A549 (cell line): ENCODE data around the gene OR1L1. TPM values are rescaled to one million over a fixed set of nuclear protein-coding genes. Genes with fewer than 3 reads are reported as not detected.
A peak's percentile ranks its signal among the peaks of the same experiment; 100 is the strongest.

Experiments used
- ATAC-seq, 2 experiments: fragments of 200-7000 bp in 1 of 2; fragments of >200 bp in 1 of 2; cut with Nextera tagmentation in 1 of 2; cut with Tn5 transposase in 1 of 2; 3 replicates each; pipeline versions ENCODE4 v1.8.0 to v1.9.1; 2018 to 2020; ENCODE audit warnings: mild to moderate bottlenecking in 1 of 2, moderate library complexity in 1 of 2
- CTCF ChIA-PET: fragments of 300-600 bp; sonication (Branson Sonifier 250); formaldehyde crosslinking; extraction: SDS; loops from one replicate; lab custom pipeline; 2021; ENCODE audit warnings: antibody characterized with exemption, inconsistent platforms; lab: Yijun Ruan, JAX
- POLR2A ChIA-PET: fragments of 350-600 bp; formaldehyde crosslinking; extraction: SDS; loops from one replicate; lab custom pipeline; 2021; ENCODE audit warnings: antibody characterized with exemption, inconsistent platforms; lab: Yijun Ruan, JAX
- DNase-seq, 2 experiments: peaks; one replicate each; pipeline versions ENCODE4 v3.0.0 to v3.0.0-alpha.2; 2011 to 2016; ENCODE audit warnings: low read depth in 1 of 2, low spot score in 1 of 2
- FAIRE-seq: peaks from 2 replicates; lab custom pipeline; 2011; peaks lifted over from hg19 to GRCh38; lab: Jason Lieb, UNC
- H3K27ac ChIP-seq, 2 experiments: fragments of >200 bp; sonication (Bioruptor Twin); formaldehyde crosslinking; 3 replicates each; pipeline ENCODE4 v1.5.1; 2016 to 2017
- H3K4me1 ChIP-seq: fragments of >200 bp; sonication (Bioruptor Twin); formaldehyde crosslinking; 3 replicates; pipeline ENCODE4 v1.6.1; 2016
- H3K4me2 ChIP-seq: fragments of >200 bp; sonication (Bioruptor Twin); formaldehyde crosslinking; 3 replicates; pipeline ENCODE4 v1.6.1; 2016
- H3K4me3 ChIP-seq: fragments of >200 bp; sonication (Bioruptor Twin); formaldehyde crosslinking; 3 replicates; pipeline ENCODE4 v1.5.1; 2016
- H3K9me3 ChIP-seq: fragments of >200 bp; sonication (Bioruptor Twin); formaldehyde crosslinking; 3 replicates; pipeline ENCODE4 v1.6.1; 2016
- BHLHE40 ChIP-seq: IDR thresholded peaks from 2 replicates; pipeline ENCODE4 v1.6.1; 2012; ENCODE audit warnings: low read depth, low read length, inconsistent platforms
- CBX8 ChIP-seq: fragments of 200-600 bp; sonication (generic); IDR thresholded peaks from 2 replicates; pipeline ENCODE4 v1.6.1; 2016
- CEBPB ChIP-seq, 2 experiments: fragments of >200 bp in 1 of 2; sonication (Bioruptor Twin) in 1 of 2; formaldehyde crosslinking in 1 of 2; IDR thresholded peaks; 2 replicates each; pipeline ENCODE4 v1.6.1; 2012 to 2016
- CHD2 ChIP-seq: fragments of 150-350 bp; IDR thresholded peaks from 2 replicates; pipeline ENCODE4 v1.6.1; 2014; ENCODE audit warnings: low read length; ENCODE audit not compliant: partially characterized antibody
- ESRRA ChIP-seq: fragments of 150-350 bp; IDR thresholded peaks from 2 replicates; pipeline ENCODE4 v1.6.1; 2014; ENCODE audit warnings: mild to moderate bottlenecking, low read length, borderline replicate concordance
- HEYL ChIP-seq: fragments of 250-450 bp; sonication (Bioruptor Pico); IDR thresholded peaks from 2 replicates; pipeline ENCODE4 v1.8.0; 2021; ENCODE audit warnings: mild to moderate bottlenecking, moderate library complexity
- HOXB13 ChIP-seq: fragments of 250-450 bp; sonication (Bioruptor Pico); IDR thresholded peaks from 2 replicates; pipeline ENCODE4 v1.5.0; 2020; ENCODE audit warnings: low read depth, mild to moderate bottlenecking, moderate library complexity
- HOXB5 ChIP-seq: fragments of 250-450 bp; sonication (Bioruptor Pico); IDR thresholded peaks from 2 replicates; pipeline ENCODE4 v1.5.0; 2020; ENCODE audit warnings: mild to moderate bottlenecking, moderate library complexity
- KDM5A ChIP-seq: fragments of 200-600 bp; sonication (generic); IDR thresholded peaks from 2 replicates; pipeline ENCODE4 v1.6.1; 2016; ENCODE audit warnings: antibody characterized with exemption, mild to moderate bottlenecking
- MAZ ChIP-seq: fragments of 150-350 bp; IDR thresholded peaks from 2 replicates; pipeline ENCODE4 v1.6.1; 2014; ENCODE audit warnings: antibody characterized with exemption, low read depth, low read length, borderline replicate concordance
- NR3C1 ChIP-seq: fragments of >200 bp; sonication (Bioruptor Twin); formaldehyde crosslinking; IDR thresholded peaks from 3 replicates; pipeline ENCODE4 v1.6.1; 2017
- ZNF302 ChIP-seq: fragments of 250-450 bp; sonication (Bioruptor Pico); IDR thresholded peaks from 2 replicates; pipeline ENCODE4 v1.9.0; 2021; ENCODE audit warnings: inconsistent platforms, mild to moderate bottlenecking, moderate library complexity
- WGBS: methylation state at CpG from one replicate; pipeline ENCODE4 v1.1.6; 2017; ENCODE audit errors: missing lambda C conversion rate; 5-methylcytosine and 5-hydroxymethylcytosine counted together
- polyA plus RNA-seq, 4 experiments: library from polyadenylated mRNA; depleted of rRNA in 3 of 4; stranded (reverse); fragments of >200 nt; fragmentation: RNase III in 1 of 4; extraction: RNeasy Plus Mini Kit Qiagen cat#74134 plus additional on column Dnase treatment in 1 of 4; gene quantifications; 2 replicates in 3 of 4; 3 replicates in 1 of 4; pipeline ENCODE4 v1.2.3, GENCODE V29; 2011 to 2017
- TF ChIP-seq, protein P1 (sequence below): fragments of 200-600 bp; sonication (generic); IDR thresholded peaks from 2 replicates; pipeline ENCODE4 v1.6.1; 2016; ENCODE audit warnings: antibody characterized with exemption, mild to moderate bottlenecking, moderate library complexity
- TF ChIP-seq, protein P2 (sequence below): fragments of >200 bp; sonication (Bioruptor Twin); formaldehyde crosslinking; IDR thresholded peaks from 3 replicates; pipeline ENCODE4 v1.5.1; 2016
- TF ChIP-seq, protein P3 (sequence below): fragments of 250-450 bp; sonication (Bioruptor Pico); IDR thresholded peaks from 2 replicates; pipeline ENCODE4 v1.5.0; 2020; ENCODE audit warnings: low read depth, mild to moderate bottlenecking, moderate library complexity
- TF ChIP-seq, protein P4 (sequence below): IDR thresholded peaks from 2 replicates; pipeline ENCODE4 v1.6.1; 2012; ENCODE audit warnings: low read depth, borderline replicate concordance
- TF ChIP-seq, protein P5 (sequence below): IDR thresholded peaks from 2 replicates; pipeline ENCODE4 v1.6.1; 2012

The OR1L1 gene
- polyA plus RNA-seq, 2 of the 4 experiments (the other 2 are of a cell fraction), result not detected

DNA sequence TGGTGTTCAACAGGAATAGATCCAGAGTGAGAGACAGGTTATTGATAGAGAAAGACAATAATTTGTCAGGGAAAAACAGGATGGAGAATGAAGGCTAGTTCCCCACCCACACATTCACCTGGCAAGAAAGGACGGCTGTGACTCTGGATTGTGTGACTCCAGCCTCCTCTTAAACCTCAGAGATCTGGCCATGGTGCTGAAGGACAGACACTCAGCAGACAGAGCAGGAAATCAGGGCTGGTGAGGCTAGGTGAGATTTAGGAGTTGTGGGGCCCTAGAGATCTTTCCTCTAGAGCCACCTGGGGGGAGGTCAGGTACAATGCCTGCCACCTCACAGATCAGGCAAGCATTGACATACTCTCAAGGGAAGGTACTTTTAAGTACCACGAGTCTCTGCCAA lies 19.3 kb upstream of the OR1L1 start:
- no peaks in the 10 kb centered on the region for H3K9me3 ChIP-seq
- ChIA-PET CTCF (no interaction called here), POLR2A (no interaction called here)
- TF ChIP-seq BHLHE40, result no peak
- TF ChIP-seq, protein P1, sequence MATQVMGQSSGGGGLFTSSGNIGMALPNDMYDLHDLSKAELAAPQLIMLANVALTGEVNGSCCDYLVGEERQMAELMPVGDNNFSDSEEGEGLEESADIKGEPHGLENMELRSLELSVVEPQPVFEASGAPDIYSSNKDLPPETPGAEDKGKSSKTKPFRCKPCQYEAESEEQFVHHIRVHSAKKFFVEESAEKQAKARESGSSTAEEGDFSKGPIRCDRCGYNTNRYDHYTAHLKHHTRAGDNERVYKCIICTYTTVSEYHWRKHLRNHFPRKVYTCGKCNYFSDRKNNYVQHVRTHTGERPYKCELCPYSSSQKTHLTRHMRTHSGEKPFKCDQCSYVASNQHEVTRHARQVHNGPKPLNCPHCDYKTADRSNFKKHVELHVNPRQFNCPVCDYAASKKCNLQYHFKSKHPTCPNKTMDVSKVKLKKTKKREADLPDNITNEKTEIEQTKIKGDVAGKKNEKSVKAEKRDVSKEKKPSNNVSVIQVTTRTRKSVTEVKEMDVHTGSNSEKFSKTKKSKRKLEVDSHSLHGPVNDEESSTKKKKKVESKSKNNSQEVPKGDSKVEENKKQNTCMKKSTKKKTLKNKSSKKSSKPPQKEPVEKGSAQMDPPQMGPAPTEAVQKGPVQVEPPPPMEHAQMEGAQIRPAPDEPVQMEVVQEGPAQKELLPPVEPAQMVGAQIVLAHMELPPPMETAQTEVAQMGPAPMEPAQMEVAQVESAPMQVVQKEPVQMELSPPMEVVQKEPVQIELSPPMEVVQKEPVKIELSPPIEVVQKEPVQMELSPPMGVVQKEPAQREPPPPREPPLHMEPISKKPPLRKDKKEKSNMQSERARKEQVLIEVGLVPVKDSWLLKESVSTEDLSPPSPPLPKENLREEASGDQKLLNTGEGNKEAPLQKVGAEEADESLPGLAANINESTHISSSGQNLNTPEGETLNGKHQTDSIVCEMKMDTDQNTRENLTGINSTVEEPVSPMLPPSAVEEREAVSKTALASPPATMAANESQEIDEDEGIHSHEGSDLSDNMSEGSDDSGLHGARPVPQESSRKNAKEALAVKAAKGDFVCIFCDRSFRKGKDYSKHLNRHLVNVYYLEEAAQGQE, result peak; percentile 66
- H3K4me3 ChIP-seq, result no peak overlapping the region
- no peaks in the 10 kb centered on the region for H3K4me1 ChIP-seq
- ATAC-seq (no peak), FAIRE-seq (no peak), DNase-seq (no peak)
- H3K4me2 ChIP-seq, result no peak overlapping the region
- no peak overlapping the region for H3K27ac ChIP-seq
- WGBS, result 2% methylated on average over 2 of the region's 2 CpGs

DNA sequence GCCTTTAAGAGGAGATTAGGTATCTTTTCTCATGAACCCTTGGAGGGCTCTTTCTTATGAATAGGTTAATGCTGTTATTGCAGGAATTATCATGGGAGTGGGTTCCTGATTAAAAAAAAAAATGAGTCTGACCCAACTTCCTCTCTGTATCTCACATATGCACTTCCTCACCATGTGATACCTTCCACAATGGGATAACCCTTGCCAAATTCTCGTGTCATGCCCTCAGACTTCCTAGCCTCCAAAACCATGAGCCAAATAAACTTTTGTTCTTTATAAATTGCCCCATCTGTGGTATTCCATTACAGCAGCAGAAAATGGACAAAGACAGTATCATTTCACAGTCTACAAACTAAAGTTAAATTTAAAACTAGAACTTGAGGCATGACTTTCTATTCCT lies 5.1 kb upstream of the OR1L1 start:
- 0% methylated on average over 1 of the region's 1 CpG for WGBS
- CTCF ChIA-PET, result no interaction called here
- FAIRE-seq, result no peak

DNA sequence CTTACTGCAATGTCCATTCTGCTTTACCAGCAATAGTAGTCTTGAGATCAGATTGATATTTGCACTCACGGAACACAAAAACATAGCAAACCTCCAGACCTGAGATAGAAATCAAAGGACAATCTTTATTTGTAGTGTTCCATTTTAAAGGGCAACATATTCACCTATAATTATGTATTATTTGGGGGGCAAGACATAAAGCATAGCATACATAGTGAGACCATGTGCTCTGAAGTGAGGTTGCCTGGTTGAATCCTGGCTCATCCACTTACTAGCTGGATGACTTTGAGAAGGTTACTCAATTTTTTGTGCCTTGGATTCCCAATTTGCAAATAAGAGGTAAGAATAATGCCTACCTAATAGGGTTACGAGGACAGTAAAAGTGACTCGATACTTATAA lies 4.0 kb upstream of the OR1L1 start, which contains the start of gene OR1B1:
Gene OR1B1 (minus strand): TSS at position 101 of the 400 bp plus-strand sequence.
- TF ChIP-seq CHD2, result no peak
- no peak for TF ChIP-seq ZNF302 (CRISPR knock-in tag)
- TF ChIP-seq ESRRA, result no peak
- TF ChIP-seq, protein P2, sequence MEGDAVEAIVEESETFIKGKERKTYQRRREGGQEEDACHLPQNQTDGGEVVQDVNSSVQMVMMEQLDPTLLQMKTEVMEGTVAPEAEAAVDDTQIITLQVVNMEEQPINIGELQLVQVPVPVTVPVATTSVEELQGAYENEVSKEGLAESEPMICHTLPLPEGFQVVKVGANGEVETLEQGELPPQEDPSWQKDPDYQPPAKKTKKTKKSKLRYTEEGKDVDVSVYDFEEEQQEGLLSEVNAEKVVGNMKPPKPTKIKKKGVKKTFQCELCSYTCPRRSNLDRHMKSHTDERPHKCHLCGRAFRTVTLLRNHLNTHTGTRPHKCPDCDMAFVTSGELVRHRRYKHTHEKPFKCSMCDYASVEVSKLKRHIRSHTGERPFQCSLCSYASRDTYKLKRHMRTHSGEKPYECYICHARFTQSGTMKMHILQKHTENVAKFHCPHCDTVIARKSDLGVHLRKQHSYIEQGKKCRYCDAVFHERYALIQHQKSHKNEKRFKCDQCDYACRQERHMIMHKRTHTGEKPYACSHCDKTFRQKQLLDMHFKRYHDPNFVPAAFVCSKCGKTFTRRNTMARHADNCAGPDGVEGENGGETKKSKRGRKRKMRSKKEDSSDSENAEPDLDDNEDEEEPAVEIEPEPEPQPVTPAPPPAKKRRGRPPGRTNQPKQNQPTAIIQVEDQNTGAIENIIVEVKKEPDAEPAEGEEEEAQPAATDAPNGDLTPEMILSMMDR, result no peak
- no peak for TF ChIP-seq HOXB13 (CRISPR knock-in tag)
- no peak for TF ChIP-seq HOXB5 (CRISPR knock-in tag)
- TF ChIP-seq, all 56 proteins: peak for 0
- H3K9me3 ChIP-seq, result no peaks in the 10 kb centered on the region
- no peak within 1 kb of the TSS for H3K4me3 ChIP-seq
- H3K27ac ChIP-seq, result no peak within 1 kb of the TSS
- no peak for FAIRE-seq
- CTCF ChIA-PET, result no interaction called here
- ATAC-seq, result no peak
- DNase-seq, result no peak
- POLR2A ChIA-PET, result no interaction called here
- WGBS, result 33% methylated on average over 3 of the region's 3 CpGs
- H3K4me1 ChIP-seq, result no peaks in the 10 kb centered on the region
- H3K4me2 ChIP-seq, result no peak within 1 kb of the TSS

More for the DNA sequence above, 5.1 kb upstream of the OR1L1 start:
- Histone ChIP-seq H3K4me1 (no peaks in the 10 kb centered on the region), H3K4me3 (no peak overlapping the region), H3K4me2 (no peak overlapping the region), H3K9me3 (no peaks in the 10 kb centered on the region), H3K27ac (no peak overlapping the region)
- DNase-seq (no peak), ATAC-seq (no peak)
- POLR2A ChIA-PET, result no interaction called here
- TF ChIP-seq, protein P3, sequence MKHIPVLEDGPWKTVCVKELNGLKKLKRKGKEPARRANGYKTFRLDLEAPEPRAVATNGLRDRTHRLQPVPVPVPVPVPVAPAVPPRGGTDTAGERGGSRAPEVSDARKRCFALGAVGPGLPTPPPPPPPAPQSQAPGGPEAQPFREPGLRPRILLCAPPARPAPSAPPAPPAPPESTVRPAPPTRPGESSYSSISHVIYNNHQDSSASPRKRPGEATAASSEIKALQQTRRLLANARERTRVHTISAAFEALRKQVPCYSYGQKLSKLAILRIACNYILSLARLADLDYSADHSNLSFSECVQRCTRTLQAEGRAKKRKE (CRISPR knock-in tag), result no peak
- no peak for TF ChIP-seq NR3C1
- TF ChIP-seq KDM5A, result no peak
- TF ChIP-seq CBX8, result no peak
- no peak for TF ChIP-seq HOXB5 (CRISPR knock-in tag)
- TF ChIP-seq CEBPB (IDR thresholded peaks at IDR 0.05), result no peak
- TF ChIP-seq, protein P4, sequence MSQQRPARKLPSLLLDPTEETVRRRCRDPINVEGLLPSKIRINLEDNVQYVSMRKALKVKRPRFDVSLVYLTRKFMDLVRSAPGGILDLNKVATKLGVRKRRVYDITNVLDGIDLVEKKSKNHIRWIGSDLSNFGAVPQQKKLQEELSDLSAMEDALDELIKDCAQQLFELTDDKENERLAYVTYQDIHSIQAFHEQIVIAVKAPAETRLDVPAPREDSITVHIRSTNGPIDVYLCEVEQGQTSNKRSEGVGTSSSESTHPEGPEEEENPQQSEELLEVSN, result no peak
- TF ChIP-seq, protein P1, result no peak
- TF ChIP-seq HEYL (CRISPR knock-in tag), result no peak
- no peak for TF ChIP-seq ZNF302 (CRISPR knock-in tag)
- TF ChIP-seq, protein P5, sequence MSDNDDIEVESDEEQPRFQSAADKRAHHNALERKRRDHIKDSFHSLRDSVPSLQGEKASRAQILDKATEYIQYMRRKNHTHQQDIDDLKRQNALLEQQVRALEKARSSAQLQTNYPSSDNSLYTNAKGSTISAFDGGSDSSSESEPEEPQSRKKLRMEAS, result no peak
- TF ChIP-seq MAZ, result no peak
- TF ChIP-seq, all 56 proteins: peak for 0
